Stomach smooth muscle (tissue), 2 donors: ENCODE results near the gene DPH2.

Source experiments
- H3K27ac ChIP-seq: one replicate; pipeline ENCODE4 v1.7.0; 2013; ENCODE audit warnings: mild to moderate bottlenecking, low read length, inconsistent platforms
- H3K27me3 ChIP-seq, 2 donors: one replicate each; pipeline ENCODE4 v1.7.0; 2013; ENCODE audit warnings: low read length in 2 of 2; ENCODE audit not compliant: insufficient read depth in 2 of 2, control insufficient read depth in 1 of 2
- H3K36me3 ChIP-seq, 2 donors: one replicate each; pipeline ENCODE4 v1.7.0; 2013; ENCODE audit warnings: low read length in 2 of 2; ENCODE audit not compliant: control insufficient read depth in 2 of 2, insufficient read depth in 2 of 2
- H3K4me1 ChIP-seq: one replicate; pipeline ENCODE4 v1.7.0; 2013; ENCODE audit warnings: low read length; ENCODE audit not compliant: control insufficient read depth, insufficient read depth
- H3K4me3 ChIP-seq, 2 donors: one replicate each; pipeline ENCODE4 v1.7.0; 2013; ENCODE audit warnings: low read length in 2 of 2
- H3K9ac ChIP-seq, 2 donors: one replicate each; pipeline ENCODE4 v1.7.0; 2013; ENCODE audit warnings: low read length in 2 of 2, mild to moderate bottlenecking in 1 of 2
- H3K9me3 ChIP-seq, 2 donors: one replicate each; pipeline ENCODE4 v1.7.0; 2013; ENCODE audit warnings: low read length in 2 of 2; ENCODE audit not compliant: control insufficient read depth in 2 of 2
- donor health status: healthy.
- donor health status: Pancreatic carcinoma.

Gene DPH2

GRCh38 chr1:43934101-43934985, 35.5 kb upstream of the DPH2 start:
- no peaks in the 10 kb centered on the region for H3K36me3 ChIP-seq
- H3K9ac ChIP-seq = peak overlapping the region in 1 of 2 donors; percentile 64
- H3K27me3 ChIP-seq = no peaks in the 10 kb centered on the region
- H3K4me3 ChIP-seq = peak overlapping the region; percentile 57 to 75
- no peaks in the 10 kb centered on the region for H3K9me3 ChIP-seq
- peak overlapping the region; percentile 24 for H3K27ac ChIP-seq
- H3K4me1 ChIP-seq = peaks cover 40% of the 10 kb centered on the region

- H3K9me3 ChIP-seq = no peaks in the 10 kb centered on the region
- H3K27ac ChIP-seq = no peak overlapping the region
Observed at GRCh38 chr1:43934986-43935324, 34.9 kb upstream of the DPH2 start.

GRCh38 chr1:43935711-43936427, 33.9 kb upstream of the DPH2 start:
- Histone ChIP-seq H3K27me3 (no peaks in the 10 kb centered on the region), H3K27ac (no peak overlapping the region), H3K9me3 (no peaks in the 10 kb centered on the region), H3K36me3 (no peaks in the 10 kb centered on the region), H3K4me1 (peaks cover 40% of the 10 kb centered on the region), H3K9ac (peak overlapping the region; percentile 13 to 58), H3K4me3 (peak overlapping the region; percentile 43 to 69)

More at GRCh38 chr1:43934986-43935324, 34.9 kb upstream of the DPH2 start:
- Histone ChIP-seq H3K4me1 (peaks cover 40% of the 10 kb centered on the region), H3K36me3 (no peaks in the 10 kb centered on the region), H3K4me3 (peak overlapping the region in 1 of 2 donors; percentile 75), H3K9ac (peak overlapping the region in 1 of 2 donors; percentile 51), H3K27me3 (no peaks in the 10 kb centered on the region)

- Histone ChIP-seq H3K9me3 (no peaks in the 10 kb centered on the region), H3K27ac (peak overlapping the region; percentile 6), H3K4me3 (peak overlapping the region; percentile 60 to 69), H3K4me1 (peaks cover 40% of the 10 kb centered on the region), H3K27me3 (no peaks in the 10 kb centered on the region), H3K36me3 (no peaks in the 10 kb centered on the region), H3K9ac (peak overlapping the region; percentile 53 to 60)
Observed at GRCh38 chr1:43936431-43937151, 33.2 kb upstream of the DPH2 start.

GRCh38 chr1:43937179-43937865, 32.5 kb upstream of the DPH2 start:
- Histone ChIP-seq H3K27ac (no peak overlapping the region), H3K36me3 (no peaks in the 10 kb centered on the region), H3K4me1 (peaks cover 40% of the 10 kb centered on the region), H3K27me3 (no peaks in the 10 kb centered on the region), H3K9me3 (no peaks in the 10 kb centered on the region), H3K4me3 (peak overlapping the region in 1 of 2 donors; percentile 69), H3K9ac (no peak overlapping the region)

GRCh38 chr1:43938383-43938782, 31.4 kb upstream of the DPH2 start:
- Histone ChIP-seq H3K9me3 (no peaks in the 10 kb centered on the region), H3K27ac (no peak overlapping the region), H3K36me3 (no peaks in the 10 kb centered on the region), H3K4me1 (peaks cover 33% of the 10 kb centered on the region), H3K27me3 (no peaks in the 10 kb centered on the region), H3K4me3 (no peak overlapping the region), H3K9ac (no peak overlapping the region)

GRCh38 chr1:43938892-43939587, 30.8 kb upstream of the DPH2 start:
- Histone ChIP-seq H3K9ac (no peak overlapping the region), H3K4me1 (peaks cover 26% of the 10 kb centered on the region), H3K27ac (no peak overlapping the region), H3K36me3 (no peaks in the 10 kb centered on the region), H3K9me3 (no peaks in the 10 kb centered on the region), H3K4me3 (no peak overlapping the region), H3K27me3 (no peaks in the 10 kb centered on the region)

GRCh38 chr1:43942411-43942810, 27.4 kb upstream of the DPH2 start:
- Histone ChIP-seq H3K4me3 (no peak overlapping the region), H3K27ac (no peak overlapping the region), H3K9me3 (no peaks in the 10 kb centered on the region), H3K36me3 (no peaks in the 10 kb centered on the region), H3K9ac (no peak overlapping the region), H3K27me3 (no peaks in the 10 kb centered on the region), H3K4me1 (peaks cover 16% of the 10 kb centered on the region)

GRCh38 chr1:43944860-43945259, 24.9 kb upstream of the DPH2 start:
- H3K4me1 ChIP-seq = peaks cover 34% of the 10 kb centered on the region
- peaks cover 0 to 2% of the 10 kb centered on the region in 2 donors for H3K36me3 ChIP-seq
- peak overlapping the region; percentile 21 to 27 for H3K9ac ChIP-seq
- no peak overlapping the region for H3K4me3 ChIP-seq
- peak overlapping the region; percentile 18 for H3K27ac ChIP-seq
- H3K27me3 ChIP-seq = no peaks in the 10 kb centered on the region
- H3K9me3 ChIP-seq = no peaks in the 10 kb centered on the region
